T1000 (cell line): ENCODE measurements around the gene BMP4.
"Not testable (repeated sequence)": the region's sequence is repeated elsewhere in the genome, so short reads cannot be mapped to it uniquely, and the experiment has no call there.

Source experiments
- DNase-seq: peaks from one replicate; lab custom pipeline; 2025; ENCODE audit warnings: mixed read lengths; lab: John Stamatoyannopoulos, UW

The BMP4 gene

DNA sequence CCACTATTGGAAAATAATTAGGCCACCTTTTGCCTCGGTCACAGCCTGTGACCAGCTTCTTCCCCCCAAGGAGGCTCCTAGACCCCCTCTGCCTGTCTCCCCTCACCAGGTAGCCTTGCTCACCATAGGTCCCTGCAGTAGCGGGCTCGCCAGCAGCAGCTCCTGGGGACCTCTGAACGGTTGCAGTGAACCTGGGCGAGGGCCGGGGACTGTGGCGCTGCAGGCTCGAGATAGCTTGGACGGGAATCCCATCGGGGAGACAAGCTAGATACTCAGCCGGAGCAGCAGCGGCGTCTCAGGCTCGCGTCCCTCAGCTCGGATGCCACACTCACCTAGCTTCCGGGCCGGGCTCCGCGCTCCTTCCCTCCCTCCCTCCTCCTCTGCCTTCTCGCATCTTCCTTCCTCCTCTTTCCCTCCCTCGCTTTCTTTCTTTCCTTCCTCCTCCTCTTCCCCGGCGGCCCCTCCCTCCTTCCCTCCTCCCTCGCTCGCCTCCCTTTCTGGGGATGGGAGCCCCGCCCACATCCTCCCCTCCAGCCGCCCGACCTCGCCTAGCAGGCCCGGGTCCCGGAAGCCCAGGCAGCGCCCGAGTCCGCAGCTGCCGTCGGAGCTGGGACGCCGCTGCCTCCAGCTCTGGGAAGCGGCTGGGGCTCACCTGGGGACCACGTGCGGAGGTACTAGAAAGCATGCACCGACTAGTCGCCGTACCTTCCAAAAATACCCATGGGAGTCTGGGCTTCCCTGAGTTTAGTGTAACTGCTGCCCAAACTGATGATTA, at the start of gene BMP4:
Gene BMP4 (minus strand): TSS at position 399 of the 775 bp plus-strand sequence. CDS start 4,603 bp downstream, outside the sequence.
- DNase-seq = peak; percentile 74

DNA sequence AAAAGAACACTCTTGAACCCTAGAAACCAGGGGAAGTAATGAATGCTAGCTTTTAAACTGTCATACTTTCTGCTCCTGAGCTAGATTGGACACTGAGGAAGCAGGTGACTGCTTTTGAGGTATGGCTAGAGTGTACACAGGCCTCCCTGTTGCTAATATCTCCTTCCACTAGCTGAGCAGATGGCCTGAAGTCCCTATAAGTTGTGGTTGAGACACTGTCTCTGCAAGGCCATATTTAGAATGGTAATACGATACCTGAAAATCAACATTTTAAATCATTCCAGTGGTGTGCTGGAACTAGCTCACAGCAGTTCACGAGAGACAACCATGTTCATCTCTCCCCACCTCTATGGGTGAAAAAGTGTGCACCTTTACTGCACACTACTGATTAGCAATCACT, 46.4 kb upstream of the BMP4 start:
- no peak for DNase-seq

DNA sequence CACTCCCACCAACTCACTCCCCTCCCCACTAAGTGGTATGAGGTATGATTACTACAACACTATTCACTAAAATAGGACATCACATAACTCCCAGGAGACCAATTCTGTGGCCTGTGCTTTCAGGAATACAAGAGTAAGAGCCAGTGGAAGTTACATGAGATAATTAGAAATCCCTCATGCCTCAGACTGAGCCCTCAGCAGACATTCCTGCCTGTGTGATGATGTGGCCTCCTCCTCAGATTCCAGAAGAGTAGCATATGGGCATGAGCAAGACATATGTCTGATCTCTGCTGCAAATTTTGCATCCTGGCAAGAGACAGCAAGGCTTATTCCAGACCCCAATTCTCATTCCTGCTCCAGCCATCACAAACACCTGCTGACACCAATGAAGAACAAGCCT, 46.0 kb upstream of the BMP4 start:
- DNase-seq = peak; percentile 37

GRCh38 chr14:54001189-54001878, 44.7 kb upstream of the BMP4 start:
- DNase-seq = no peak

DNA sequence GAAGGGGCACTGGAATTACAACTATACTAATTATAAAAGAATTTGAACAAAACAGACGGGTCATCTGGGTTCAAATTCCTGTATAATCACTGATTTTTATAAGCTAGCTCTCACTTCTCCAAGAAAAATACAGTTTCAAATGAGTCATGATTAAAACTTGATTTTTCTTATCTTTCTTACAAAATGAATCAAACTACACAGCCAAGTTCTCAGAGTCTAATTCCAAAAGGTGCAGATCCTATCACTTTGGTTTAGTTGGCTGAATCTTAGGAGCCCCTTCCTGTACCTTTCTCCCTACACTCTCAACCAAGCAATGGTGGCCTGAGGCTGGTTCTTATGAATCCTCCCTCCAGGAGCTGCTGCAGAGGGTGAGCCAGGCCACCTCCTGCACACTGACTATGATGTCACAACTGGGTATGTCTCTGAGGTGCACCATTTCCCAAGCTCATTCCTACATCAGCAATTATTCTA, 43.8 kb upstream of the BMP4 start:
- peak; percentile 38 for DNase-seq

DNA sequence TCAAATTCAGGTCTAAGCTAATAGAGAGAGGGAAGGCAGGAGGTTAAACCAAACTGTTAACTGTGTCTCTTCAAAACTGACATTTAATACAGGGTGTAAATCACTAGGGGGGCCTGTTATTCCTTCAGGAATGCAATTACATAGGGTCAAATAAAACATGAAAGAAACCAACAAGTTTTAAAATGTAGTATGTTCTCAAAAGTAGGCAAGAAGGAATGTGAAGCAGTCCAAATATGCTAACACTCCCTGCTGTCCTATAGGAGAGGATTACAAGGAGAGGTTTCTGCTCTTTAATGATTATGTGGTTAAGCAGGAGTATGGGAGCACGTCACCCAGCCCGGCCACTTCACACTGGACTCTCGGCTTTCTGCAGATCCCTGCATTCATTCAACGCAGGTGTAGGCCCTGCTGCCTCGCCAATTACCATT, 42.5 kb upstream of the BMP4 start:
- peak; percentile 37 for DNase-seq

DNA sequence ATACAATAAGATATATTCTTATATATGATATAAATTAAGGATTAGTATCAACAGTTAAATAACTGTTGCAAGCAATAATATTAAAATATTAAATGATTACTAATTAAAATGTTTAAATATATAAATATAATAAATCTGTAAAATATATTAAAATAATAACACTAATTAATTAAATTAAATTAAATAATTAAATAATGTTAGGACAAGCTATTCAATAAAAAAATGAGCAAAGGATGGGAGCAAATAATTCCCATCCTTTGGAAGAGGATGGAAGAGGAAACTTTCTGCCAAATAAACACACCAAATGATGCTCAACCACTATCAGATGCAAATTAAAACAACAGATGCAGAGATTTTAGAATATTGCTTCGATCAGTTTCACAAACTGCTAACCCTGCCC, 39.4 kb upstream of the BMP4 start:
- DNase-seq = no peak

DNA sequence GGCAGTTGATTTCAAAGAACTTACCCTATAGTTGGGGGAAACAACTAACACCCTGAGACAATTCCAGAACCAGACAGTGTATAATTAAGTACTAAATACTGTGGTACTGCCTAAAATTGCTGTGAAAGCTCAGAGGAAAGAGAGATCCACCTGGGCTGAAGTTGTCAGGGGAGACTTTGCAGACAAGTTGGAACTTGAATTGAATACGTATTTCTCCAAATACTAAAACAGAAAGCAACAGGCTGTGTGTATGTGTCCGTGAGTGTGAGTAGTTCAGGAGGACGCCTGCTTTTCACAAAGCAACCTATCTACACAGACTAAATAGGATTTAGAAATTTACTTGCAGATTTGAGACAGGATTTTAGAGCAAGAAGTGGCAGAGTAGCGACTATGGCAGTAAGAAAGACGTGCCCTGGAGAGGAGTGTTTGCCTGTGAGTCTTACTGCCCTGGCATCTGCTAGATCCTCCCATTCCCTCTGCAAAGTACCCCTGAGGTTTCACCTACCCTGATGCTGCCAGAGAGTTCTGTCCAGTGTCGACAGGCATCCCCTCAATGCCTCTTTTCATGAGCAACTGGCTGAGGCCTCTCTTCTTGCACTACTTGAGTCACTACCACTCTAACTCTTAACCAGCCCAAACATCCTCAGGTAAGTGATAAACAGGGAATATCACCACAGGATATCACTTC, 37.4 kb upstream of the BMP4 start:
- no peak for DNase-seq

- no peak for DNase-seq
Observed at GRCh38 chr14:53990978-53991377, 34.4 kb upstream of the BMP4 start.

GRCh38 chr14:53986718-53987117, 30.1 kb upstream of the BMP4 start:
- DNase-seq = not testable (repeated sequence)

- DNase-seq = not testable (repeated sequence)
Observed at GRCh38 chr14:53984958-53985357, 28.3 kb upstream of the BMP4 start.

- no peak for DNase-seq
Observed at GRCh38 chr14:53983112-53983511, 26.5 kb upstream of the BMP4 start.

DNA sequence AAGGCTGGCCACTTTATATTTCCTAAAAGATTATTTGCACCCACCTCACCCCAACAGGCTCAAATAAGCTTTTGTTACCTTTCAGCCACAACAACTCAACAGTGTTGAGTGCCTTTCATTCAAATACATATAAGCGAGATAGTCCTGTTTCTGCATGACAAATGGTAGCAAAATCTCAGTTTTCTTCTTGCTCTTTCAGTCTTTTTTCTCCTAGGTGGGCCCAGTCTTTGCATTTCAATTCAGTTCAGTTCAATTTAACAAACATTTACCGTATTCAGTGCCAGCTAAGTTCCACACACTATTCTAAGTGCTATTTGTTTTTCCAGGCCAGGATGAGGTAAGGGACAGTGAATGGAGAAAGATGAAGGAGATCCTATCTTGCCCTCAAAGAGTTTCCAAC, 25.9 kb upstream of the BMP4 start:
- DNase-seq = no peak

- DNase-seq = peak; percentile 48
Observed at GRCh38 chr14:53979747-53980642, 23.4 kb upstream of the BMP4 start.

DNA sequence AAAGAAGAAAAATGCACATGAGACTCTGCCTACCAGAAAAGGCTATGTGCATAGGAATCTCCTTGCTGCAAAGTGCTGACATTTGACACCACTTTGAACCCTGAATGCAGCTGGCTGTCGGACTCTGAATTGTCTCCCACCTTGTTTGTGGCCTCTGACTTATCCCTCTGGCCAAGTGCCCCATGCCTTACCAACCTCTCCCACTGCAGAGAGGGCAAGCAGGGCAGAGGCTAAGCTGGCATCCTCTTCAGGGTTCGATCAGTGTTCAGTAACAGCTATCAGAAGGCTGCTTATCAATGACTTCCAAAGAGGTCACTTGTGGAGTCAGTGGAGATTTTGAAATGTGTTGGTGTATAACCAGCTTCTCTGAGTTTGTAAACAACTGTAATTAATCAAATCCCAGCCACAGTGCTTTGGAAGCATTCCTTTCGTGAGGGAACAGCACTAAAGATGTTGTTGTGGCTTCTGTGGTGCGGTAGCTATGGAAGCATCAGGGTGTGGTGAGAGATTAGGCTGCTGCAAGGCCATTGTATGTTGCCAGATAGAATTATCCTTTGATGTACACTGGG, 22.6 kb upstream of the BMP4 start:
- DNase-seq = no peak

GRCh38 chr14:53978194-53978593, 21.6 kb upstream of the BMP4 start:
- DNase-seq = no peak

- DNase-seq = no peak
Observed at GRCh38 chr14:53975444-53975843, 18.8 kb upstream of the BMP4 start.

DNA sequence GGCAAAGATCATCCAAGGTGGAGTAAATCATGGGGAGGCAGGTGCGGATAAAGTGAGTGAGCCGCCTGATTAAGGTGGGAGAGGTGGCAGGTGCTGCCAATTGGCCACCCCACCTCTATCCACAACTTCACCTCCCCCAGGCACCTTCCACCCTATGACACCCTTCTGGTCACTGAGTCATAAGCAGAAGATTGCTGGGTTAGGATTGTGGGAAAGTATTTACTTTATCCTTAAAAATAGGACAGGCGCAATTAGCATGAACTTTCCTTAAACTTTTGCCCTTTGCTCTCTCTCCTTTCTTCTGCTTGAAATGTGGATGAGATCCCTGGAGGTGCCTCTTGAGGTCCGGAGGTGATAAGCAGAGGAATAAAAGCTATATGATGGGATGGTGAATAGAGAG, 14.9 kb upstream of the BMP4 start:
- no peak for DNase-seq

GRCh38 chr14:53969326-53969725, 12.7 kb upstream of the BMP4 start:
- no peak for DNase-seq

GRCh38 chr14:53968726-53969125, 12.1 kb upstream of the BMP4 start:
- DNase-seq = no peak

DNA sequence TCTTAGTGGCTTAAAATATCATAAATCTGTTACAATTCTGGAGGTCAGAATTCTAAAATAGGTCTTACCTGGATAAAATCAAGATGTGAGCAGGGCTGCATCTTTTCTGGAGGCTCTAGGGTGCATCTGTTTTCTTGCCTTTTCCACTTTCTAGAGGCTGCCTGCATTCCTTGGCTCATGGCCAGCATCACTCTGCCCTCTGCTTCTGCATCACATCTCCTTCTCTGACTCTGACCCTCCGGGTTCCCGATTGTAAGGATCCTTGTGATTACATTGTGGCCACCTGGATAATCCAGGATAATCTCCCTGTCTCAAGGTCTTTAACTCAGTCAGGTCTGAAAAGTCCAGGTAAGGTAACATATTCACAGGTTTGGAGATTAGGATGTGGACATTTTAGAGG, 11.0 kb upstream of the BMP4 start:
- no peak for DNase-seq
